Hippocampal formation (tissue), 2 donors: ENCODE results near the gene CRHR1.
"Not testable (repeated sequence)": the region's sequence is repeated elsewhere in the genome, so short reads cannot be mapped to it uniquely, and the experiment has no call there.

ENCODE experiments used
- DNase-seq, 2 donors: peaks; one replicate each; lab custom pipeline; 2025; lab: John Stamatoyannopoulos, UW

CRHR1 gene

DNA sequence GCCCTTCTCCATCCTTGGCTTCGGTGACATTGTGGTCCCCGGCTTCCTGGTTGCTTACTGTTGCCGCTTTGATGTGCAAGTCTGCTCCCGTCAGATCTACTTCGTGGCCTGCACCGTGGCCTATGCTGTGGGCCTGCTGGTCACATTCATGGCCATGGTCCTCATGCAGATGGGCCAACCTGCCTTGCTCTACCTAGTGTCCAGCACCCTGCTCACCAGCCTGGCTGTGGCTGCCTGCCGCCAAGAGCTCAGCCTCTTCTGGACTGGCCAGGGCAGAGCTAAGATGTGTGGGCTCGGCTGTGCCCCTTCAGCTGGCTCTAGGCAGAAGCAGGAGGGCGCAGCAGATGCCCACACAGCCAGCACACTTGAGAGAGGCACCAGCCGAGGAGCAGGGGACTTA lies 62.1 kb downstream of the CRHR1 start:
- no peak for DNase-seq

DNA sequence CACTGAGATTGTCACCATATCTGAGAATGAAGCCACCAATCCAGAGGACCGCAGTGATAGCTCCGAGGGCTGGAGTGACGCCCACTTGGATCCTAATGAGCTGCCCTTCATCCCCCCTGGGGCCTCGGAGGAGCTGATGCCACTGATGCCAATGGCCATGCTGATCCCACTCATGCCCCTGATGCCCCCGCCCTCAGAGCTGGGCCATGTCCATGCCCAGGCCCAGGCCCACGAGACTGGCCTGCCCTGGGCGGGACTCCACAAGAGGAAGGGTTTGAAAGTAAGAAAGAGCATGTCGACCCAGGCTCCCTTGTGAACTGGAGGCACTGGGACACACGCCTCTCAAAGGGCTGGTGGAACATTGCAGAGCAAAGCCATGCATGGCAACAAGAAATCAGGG lies 62.5 kb downstream of the CRHR1 start:
- no peak for DNase-seq

DNA sequence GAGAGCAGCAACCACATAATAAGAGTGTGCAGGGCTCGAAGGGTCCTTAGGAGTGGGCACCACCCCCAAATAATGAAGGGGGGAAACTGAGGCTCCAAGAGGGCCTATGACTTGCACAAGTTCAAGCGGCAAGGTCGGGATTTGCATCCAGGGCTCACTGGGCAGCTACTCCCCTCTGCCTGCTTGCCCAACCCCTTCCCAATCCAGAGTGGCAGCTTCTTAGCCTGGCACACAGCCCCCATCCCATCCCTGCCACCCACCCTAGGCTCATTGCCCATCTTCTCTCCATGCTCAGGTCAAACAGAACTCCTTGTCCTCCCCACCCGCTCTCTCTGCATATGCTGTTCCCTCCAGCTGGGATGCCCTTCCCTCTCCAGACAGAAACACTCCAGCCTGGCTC lies 63.0 kb downstream of the CRHR1 start:
- no peak for DNase-seq

DNA sequence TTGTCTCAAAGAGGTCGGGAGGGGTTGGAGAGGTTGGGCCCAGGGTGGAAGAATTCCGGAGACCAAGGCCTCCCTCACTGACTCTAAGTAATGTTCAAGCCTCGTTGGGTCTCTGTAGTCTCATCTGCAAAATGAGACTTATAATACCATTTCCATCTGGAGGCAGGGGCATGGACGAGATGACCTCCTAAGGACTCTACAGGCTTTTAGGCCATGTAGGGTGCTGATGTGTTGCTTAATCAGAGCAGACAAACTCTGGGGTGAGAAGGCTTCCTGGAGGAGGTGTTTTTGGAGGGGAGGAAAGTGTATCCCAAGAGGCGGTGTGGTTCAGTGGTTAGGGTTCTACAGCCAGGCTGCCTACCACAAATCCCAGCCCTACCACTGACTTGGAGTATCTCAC lies 63.6 kb downstream of the CRHR1 start:
- DNase-seq, result no peak

DNA sequence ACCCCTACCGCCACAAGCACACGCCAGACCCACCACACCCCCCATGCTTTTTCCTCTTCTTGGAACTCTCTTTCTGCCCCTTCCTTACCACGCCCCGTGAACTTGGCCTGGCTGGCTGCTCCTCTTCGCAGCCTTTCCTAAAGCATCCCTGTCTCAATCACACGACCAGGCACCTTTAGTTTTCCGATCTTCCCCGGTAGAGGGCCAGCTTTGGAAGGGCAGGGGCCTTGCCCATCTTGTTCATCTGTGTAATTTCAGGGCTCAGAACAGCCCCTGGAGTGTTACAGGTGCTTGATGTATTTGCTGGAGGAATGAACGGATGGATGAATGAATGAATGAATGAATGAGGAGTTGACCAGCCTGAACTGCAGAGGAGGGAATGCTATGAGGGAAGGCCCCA lies 64.3 kb downstream of the CRHR1 start:
- no peak for DNase-seq

DNA sequence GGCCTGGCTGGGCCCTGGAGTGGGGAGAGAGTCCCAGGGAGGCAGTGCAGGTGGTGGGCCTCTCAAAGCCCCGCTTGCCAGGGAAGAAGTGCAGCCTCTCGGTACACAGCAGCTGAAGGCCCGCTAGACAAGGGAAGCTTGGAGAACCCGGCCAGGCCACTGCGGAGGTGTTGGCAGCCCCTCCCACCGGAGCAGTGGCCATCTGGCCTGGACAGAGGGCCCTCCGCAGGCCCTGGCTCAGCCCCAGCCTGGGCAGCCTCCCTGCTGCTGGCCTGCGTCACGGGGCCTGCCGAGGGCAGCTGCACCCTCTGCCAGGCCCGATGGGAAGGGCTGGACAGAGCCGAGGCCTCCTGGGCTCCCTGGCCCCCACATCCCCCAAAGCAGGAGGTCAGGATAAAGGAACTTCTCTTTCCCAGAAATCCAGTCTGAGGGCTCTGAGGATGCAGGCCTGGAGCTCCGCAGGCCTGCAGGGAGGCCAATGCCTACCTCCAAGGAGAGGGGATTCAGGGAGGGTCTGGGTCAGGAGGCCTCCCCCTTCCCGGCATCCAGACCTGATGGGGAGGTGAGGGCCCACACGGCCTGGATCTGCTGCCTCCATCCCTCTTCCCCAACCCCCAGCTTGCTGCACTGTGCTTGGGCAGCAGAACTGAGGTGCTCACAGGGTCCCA lies 64.9 kb downstream of the CRHR1 start:
- DNase-seq, result peak; percentile 53 to 76

DNA sequence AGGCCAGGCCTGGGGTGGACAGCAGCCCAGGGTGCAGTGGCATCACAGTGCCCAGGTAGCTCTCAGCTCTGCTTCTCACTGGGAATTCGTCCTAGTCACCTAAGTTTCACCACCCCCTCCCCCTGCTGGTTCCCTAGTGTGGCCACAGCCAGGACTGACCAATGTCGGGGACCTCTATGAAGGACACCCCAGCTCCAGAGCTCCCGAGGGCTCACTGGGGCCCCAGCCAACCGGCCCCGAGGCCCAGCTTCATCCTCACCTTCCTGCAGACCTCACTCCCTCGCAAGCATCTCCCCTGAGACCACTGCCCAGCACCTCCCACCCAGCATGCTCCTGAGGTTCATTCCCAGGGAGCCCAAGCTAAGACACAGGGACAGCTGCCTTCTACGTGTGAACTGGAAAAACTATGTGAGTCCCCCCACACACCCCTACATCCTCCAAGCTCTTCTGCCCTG lies 65.4 kb downstream of the CRHR1 start:
- no peak for DNase-seq

DNA sequence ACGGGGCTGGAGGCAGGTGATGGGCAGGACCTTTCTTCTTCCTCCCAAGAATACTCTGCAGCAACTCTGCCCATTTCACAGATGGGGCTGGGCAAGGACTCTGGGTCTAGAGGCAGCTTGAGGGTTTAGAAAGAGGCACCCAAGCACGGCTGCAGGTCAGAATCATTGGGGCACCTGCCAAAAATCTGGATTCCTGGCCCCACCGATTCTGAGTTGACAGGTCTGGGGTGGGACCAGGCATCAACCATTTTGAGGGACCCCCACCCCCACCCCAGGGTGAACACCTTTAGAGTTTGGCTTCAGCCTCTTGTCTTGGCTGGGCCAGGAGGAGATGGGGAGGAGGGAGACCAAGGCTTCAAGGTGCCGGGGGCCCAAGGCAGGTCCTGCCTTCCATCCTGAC lies 65.9 kb downstream of the CRHR1 start:
- no peak for DNase-seq

DNA sequence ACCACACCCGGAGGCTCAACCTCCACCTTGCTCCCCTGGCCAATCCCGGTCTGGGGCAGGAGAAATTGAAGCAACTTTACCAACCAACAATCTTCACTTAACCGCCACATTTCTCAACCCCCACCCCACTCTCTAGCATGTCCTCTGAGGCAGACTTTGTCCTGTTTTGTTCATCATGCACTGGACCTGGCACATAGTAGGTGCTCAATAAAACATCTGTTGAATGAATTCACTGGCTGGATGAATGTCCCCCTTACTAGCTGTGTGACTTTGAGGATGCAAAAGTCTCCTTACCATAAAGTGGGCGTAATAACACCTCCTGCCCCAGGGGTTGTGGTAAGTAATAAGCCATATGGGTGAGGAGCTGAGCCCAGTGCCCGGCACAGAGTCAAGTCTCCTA lies 66.3 kb downstream of the CRHR1 start:
- no peak for DNase-seq

DNA sequence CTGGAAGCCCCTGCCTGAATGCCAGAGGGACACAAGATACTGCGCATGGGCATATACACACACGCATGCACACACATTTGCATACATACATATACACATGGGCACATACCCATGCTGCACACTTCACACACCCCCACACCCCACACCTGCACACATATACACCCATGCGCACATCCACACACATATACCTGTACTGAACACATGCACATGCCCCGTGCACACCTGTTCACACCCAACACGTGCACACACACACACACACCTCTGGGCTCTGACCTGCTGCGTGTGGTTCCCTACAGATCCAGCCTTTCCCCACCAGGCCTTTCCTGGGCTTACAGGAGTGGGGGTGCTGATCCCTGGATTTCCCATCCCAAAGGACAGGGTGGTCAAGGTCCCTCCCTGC lies 66.9 kb downstream of the CRHR1 start:
- DNase-seq, result no peak

DNA sequence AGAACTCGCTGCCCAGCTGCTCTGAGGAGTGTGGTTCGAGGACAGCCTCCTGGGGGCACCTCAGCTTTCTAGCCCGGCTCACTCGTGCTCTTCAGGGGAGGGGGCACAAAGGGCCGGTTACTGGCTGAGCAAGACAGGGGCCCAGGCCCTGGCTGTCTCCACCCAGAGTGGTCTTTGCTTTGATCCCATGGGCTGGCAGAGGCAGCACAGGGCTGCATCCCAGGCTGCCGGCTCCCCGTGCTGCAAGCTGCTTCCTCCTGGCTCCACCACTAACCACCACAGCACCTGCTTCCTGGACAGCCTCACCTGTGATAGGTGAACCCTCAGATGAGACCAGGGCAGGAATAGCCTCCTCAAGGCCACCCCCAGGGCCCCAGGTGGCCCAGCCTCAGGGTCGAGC lies 67.3 kb downstream of the CRHR1 start:
- no peak for DNase-seq

DNA sequence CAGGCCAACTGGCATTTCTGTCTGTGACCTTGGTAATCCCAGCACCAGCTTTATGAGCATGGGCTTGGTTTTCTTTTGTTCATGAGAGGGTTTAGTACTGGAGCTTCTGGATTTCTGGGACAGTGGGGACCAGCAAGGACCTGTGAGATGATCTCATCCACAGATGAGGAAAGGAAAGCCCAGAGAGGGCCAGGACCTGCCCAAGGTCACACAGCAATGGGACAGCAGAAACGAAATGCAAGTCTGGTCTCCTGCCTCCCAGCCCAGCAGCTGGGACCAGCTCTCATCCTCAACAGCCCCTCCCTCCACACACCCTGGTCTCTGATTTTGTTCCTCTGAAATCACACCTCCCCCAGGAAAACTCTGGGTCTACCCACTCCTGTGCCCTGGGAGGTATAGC lies 67.8 kb downstream of the CRHR1 start:
- no peak for DNase-seq

DNA sequence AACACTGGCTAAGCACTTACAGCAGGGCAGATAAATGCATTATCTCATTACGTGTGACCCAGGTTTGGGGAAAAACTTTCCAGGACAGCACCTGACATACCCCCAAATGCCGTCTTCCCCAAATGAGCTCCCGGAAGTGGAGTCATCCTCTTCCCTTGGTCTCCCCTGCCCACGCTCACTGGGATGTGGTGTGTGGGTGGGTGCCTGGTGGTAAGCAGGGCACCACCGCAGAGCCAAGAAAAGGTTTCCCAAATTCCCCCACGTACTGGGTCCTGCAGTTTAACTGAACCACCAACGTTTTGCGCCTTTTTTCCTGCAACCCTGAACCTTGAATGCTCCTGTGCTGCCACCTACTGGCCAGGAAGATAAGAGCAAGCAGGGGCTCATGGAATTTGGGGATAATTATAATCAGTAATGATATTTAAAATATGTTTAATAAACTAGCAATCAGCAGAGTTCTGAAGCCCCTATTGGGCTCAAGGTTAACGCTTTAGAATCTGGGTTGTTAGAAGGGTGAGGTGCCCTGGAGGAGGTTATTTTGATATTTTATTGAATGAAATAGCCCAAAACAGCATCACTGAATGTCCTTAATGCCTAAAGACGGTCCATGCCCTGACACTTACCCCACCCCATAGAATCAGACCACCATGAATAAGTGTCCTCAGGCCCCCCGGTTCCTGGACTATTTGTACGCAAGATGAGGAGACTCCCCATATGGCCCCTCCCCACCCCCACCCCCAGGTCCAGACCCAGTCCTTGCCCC lies 68.6 kb downstream of the CRHR1 start:
- DNase-seq, result peak; percentile 44 to 58

DNA sequence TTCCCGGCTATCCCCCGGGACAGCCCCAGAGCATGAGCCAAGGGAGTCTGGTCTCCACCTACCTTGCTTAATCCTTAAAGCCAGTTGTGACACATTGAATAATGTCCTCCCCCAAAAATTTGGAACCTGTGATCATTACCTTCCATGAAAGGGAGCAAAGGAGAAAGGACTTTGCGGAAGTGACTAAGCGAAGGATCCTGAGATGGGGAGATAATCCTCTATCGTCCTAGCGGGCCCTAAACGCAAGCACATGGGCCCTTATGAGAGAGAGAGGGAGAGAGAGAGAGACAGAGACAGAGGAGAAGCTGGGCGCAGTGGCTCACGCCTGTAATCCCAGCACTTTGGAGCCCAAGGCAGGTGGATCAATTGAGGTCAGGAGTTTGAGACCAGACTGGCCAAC lies 70.1 kb downstream of the CRHR1 start:
- DNase-seq, result no peak

DNA sequence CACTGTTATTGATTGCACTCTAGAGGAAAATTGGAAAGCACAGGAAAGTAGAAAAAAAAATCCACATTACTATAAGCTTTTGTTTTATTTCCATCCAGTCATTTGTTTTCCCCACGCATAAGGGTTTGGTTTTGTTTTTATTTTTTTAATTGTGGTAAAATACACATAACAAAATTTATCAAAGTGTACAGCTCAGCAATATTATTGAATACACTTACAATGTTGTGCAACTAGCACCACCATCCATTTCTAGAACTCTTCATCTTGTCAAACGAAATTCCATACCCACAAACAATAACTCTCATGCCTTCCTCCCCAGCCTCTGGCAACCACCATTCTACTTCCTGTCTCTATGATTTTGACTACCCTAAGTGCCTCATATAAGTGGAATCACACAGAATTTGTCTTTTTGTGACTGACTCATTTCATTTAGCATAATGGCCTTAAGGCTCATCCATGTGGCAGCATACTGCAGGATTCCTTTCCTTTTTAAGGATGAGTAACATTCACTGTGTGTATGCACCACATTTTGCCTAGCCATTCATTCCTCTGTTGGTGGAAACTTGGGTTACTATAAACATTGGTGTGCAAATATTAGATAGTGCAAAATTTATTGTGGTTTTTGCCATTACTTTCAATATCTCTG lies 71.7 kb downstream of the CRHR1 start:
- no peak for DNase-seq

DNA sequence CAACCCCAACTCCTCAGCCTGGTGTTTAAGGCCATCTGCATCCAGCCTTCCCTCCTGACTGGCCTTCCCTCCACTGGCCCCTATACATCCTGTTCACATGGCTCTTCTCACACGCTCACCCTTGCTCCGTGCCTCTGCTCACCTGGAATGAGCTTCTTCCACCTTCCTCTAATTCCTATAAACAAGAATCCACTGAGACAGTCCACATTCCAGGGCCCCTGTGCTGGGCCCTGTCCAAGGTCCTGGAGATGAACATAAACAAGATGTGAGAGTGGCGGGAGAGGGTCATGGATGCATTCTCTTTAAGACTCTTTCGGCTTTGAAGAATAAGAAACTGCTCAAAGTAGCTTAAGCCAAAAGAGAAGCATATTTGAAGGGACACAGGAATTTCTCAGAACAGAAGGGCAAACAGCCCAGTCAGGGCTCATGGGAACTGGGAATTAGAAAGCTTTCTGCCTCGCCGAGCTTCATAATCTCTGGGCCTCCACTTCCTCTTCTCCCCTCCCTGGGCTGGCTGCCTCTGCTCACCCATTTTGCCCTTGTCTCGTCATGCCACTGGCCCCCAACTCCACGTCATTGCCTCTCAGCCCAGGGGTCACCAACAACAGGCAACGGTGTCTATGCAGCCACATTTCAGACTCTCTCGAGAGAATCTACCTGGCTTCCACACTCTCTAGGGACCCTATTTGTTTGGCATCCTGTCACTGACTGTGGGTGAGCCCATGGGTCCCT lies 74.0 kb downstream of the CRHR1 start:
- no peak for DNase-seq

DNA sequence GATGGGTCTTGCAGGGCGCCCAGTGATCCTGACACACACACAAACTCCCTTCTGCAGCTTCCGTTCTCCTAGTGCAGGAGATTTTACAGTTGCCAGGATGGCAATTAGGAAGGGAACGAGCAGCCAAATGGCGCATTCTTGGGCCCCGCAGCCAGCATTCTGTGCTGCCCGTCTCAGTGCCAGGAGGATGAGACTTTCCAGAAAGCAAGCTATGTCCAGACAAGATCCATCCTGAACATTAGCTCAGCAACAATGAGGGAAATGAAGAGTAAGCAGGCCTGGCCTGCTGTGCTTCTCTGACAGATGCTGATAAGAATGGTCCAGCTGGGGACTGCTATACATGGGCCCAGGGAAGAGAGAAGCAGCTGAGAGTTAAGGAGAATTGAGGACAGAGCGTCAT lies 77.0 kb downstream of the CRHR1 start:
- DNase-seq, result no peak

DNA sequence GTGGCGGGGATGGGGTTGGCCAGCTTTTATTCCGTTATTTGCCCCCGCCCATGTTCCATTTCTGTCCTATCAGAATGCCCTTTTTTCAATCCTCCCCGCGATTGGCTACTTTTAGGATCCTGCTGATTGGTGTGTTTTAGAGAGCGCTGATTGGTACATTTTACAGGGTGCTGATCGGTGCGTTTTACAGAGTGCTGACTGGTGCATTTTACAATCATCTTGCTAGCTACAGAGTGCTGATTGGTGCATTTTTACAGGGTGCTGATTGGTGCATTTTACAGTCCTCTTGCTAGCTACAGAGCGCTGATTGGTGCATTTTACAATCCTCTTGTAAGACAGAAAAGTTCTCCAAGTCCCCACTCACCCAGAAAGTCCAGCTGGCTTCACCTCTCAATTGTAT lies 78.0 kb downstream of the CRHR1 start:
- not testable (repeated sequence) for DNase-seq

DNA sequence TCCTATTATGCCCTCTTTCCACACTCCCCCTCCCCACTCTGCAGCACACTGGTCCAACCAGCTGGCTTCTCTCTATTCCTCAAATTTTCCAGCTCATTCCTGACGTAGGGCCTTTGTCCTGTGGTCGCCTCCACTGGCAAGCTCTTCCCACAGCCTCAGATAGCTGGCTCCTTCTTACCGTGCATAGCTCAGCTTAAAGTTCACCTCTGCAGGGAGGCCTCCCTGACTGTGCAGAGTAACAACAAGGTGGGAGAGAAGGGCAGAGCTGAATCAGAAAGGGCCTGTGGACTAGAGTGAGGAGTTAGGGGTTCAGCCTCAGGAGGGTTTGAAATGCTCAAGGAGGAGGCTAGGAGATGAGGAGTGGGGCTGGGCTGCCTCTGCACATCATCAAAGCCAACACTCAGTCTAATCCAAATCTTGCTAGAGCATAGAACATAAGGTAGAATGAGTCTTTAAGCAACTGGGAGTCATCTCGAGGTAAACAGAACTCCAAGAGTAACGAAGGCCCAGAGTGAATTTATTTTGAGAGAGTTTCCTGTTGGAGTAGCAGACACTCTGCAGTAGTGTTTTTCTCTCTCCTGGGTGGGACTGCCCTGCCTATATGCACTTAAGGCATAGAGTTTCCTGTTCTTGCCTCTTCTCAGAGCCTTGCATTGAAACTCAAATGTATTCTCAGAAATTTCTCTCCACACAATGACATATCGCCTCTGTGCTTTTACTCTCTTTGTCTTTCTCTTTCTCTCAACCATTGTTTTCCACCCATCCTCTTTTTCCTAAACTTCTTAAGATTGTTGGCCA lies 79.9 kb downstream of the CRHR1 start:
- DNase-seq, result no peak

DNA sequence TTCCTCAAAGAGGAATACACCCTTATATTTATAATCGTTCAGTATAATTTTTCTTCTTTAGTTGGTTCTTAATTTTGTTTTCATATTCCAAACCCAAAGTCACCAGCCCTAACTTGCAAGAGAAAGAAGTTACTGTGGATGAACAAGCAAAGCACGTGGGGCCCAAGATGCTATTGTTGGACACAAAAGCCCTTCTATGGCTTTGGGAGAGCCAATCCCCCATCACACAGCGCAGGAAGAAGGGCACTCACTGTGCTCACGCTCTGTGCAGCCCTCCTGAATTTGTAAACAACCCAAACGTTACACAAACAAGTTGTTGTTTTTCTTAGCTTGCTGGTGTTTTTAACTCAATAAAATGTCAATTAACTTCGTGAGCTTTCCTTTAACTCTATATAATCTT lies 83.1 kb downstream of the CRHR1 start:
- DNase-seq, result peak; percentile 64 to 74

DNA sequence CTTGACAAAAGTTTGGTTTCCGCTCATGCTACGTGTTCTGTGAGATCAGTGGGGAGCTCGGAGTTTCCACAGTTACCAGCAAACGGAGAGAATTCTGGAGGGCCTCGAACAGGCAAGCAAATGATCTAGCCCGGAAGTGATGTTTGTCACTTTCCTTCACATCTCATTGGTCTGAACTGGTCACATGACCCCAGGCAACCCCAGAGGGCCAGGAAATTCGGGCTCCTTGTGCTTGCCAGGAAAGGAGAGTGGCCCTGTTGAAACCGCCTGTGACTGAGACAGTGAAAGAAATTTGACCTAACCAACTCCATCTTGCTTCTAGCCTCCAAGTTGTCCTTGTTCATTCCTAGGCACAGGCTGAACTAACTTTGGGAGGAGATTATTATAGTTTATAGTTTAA lies 83.6 kb downstream of the CRHR1 start:
- DNase-seq, result no peak

DNA sequence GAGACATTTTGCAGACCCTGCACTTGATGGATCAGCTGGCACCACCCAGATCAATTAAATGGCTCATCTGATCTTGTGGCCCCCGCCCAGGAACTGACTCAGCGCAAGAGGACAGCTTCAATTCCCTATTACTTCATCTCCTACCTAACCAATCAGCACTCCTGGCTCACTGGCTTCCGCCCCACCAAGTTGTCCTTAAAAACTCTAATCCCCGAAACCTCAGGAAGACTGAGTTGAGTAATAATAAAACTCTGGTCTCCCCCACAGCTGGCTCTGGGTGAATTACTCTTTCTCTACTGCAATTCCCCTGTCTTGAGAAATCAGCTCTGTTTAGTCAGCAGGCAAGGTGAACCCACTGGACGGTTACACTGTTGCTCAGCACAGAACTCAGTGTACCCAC lies 84.2 kb downstream of the CRHR1 start:
- no peak for DNase-seq
